Measurements from ENCODE around the gene BRD1. TPM values are rescaled to one million over a fixed set of nuclear protein-coding genes. Genes with fewer than 3 reads are reported as not detected.

BRD1 gene
- total RNA-seq, 1 donor from 2014 or later: 34.3 TPM

GRCh38 chr22:49723478-49724029 is 104.1 kb downstream of the BRD1 start:
- no peaks in the 10 kb centered on the region for H3K36me3 Mint-ChIP-seq (ENCODE audit: unreplicated experiment)
- H3K27ac Mint-ChIP-seq (ENCODE audit: unreplicated experiment): no peak overlapping the region
- TF ChIP-seq CTCF (IDR thresholded peaks at IDR 0.05): no peak
- H3K4me3 Mint-ChIP-seq (ENCODE audit: unreplicated experiment): no peak overlapping the region
- H3K4me1 Mint-ChIP-seq (ENCODE audit: unreplicated experiment): peaks cover 3% of the 10 kb centered on the region
- peaks cover 28% of the 10 kb centered on the region for H3K27me3 Mint-ChIP-seq (ENCODE audit: unreplicated experiment)
- DNase-seq (ENCODE audit: extremely low spot score, unreplicated experiment): peak; percentile 64
- no peaks in the 10 kb centered on the region for H3K9me3 Mint-ChIP-seq (ENCODE audit: unreplicated experiment)

Other genes starting within 250 kb of the BRD1 start
- gene ZBED4, start 26.0 kb upstream of the BRD1 start, total RNA-seq: 17.2 and 17.3 TPM in 2 replicates
- gene ALG12, start 90.6 kb upstream of the BRD1 start, total RNA-seq: 27.1 and 27.9 TPM in 2 replicates
- gene CRELD2, start 90.8 kb upstream of the BRD1 start, total RNA-seq: 54.9 and 55.5 TPM in 2 replicates
- 18.6 TPM in 2 replicates for gene PIM3, start 132.9 kb upstream of the BRD1 start, total RNA-seq
- gene IL17REL, start 184.9 kb upstream of the BRD1 start, total RNA-seq: not detected in 2 replicates
- not detected in 2 replicates for gene TTLL8, start 230.4 kb upstream of the BRD1 start, total RNA-seq

All from osteocyte (in vitro differentiated cells).